ENCODE results near the gene STK38L. TPM values are rescaled to one million over a fixed set of nuclear protein-coding genes. Genes with fewer than 3 reads are reported as not detected.

The STK38L gene
- total RNA-seq, 4 donors from 2014 or later, result 70.0 to 111 (median 79.2) TPM

- Histone ChIP-seq H3K9me3 (no peaks in the 10 kb centered on the region), H3K27ac (peak overlapping the region; percentile 65 to 83 (median 76)), H3K4me1 (peaks cover 3 to 45% (median 9%) of the 10 kb centered on the region in 3 donors), H3K4me3 (no peak overlapping the region), H3K27me3 (no peaks in the 10 kb centered on the region), H3K36me3 (no peaks in the 10 kb centered on the region)
- WGBS, 2 donors (ENCODE audit: low coverage in 1 of 2), result 0 to 10% methylated on average over 1 of the region's 1 CpG
- peak; percentile 28 for TF ChIP-seq POLR2AphosphoS5 (IDR thresholded peaks at IDR 0.05)
- no peak for TF ChIP-seq EP300 (IDR thresholded peaks at IDR 0.05)
- no peak for ATAC-seq
Observed at GRCh38 chr12:27201169-27201568, 42.9 kb upstream of the STK38L start.

- H3K4me3 ChIP-seq, result no peak overlapping the region
- 53 to 79% methylated on average over 1 of the region's 1 CpG for WGBS, 2 donors (ENCODE audit: low coverage in 1 of 2)
- TF ChIP-seq POLR2A (IDR thresholded peaks at IDR 0.05), result no peak
- TF ChIP-seq POLR2AphosphoS5 (IDR thresholded peaks at IDR 0.05), result no peak
- no peak for TF ChIP-seq EP300 (IDR thresholded peaks at IDR 0.05)
- TF ChIP-seq, protein P1, sequence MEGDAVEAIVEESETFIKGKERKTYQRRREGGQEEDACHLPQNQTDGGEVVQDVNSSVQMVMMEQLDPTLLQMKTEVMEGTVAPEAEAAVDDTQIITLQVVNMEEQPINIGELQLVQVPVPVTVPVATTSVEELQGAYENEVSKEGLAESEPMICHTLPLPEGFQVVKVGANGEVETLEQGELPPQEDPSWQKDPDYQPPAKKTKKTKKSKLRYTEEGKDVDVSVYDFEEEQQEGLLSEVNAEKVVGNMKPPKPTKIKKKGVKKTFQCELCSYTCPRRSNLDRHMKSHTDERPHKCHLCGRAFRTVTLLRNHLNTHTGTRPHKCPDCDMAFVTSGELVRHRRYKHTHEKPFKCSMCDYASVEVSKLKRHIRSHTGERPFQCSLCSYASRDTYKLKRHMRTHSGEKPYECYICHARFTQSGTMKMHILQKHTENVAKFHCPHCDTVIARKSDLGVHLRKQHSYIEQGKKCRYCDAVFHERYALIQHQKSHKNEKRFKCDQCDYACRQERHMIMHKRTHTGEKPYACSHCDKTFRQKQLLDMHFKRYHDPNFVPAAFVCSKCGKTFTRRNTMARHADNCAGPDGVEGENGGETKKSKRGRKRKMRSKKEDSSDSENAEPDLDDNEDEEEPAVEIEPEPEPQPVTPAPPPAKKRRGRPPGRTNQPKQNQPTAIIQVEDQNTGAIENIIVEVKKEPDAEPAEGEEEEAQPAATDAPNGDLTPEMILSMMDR (IDR thresholded peaks at IDR 0.05), result no peak
- no peaks in the 10 kb centered on the region for H3K27me3 ChIP-seq
- no peak for ATAC-seq
- no peak overlapping the region for H3K27ac ChIP-seq
- peaks cover 0 to 2% (median 0%) of the 10 kb centered on the region in 3 donors for H3K4me1 ChIP-seq
- no peaks in the 10 kb centered on the region for H3K9me3 ChIP-seq
- H3K36me3 ChIP-seq, result no peaks in the 10 kb centered on the region
Observed at GRCh38 chr12:27206801-27207502, 37.1 kb upstream of the STK38L start.

GRCh38 chr12:27207615-27208413 is 36.3 kb upstream of the STK38L start:
- Histone ChIP-seq H3K9me3 (no peaks in the 10 kb centered on the region), H3K4me3 (no peak overlapping the region), H3K4me1 (no peaks in the 10 kb centered on the region), H3K27ac (no peak overlapping the region), H3K27me3 (no peaks in the 10 kb centered on the region), H3K36me3 (no peaks in the 10 kb centered on the region)
- no peak for ATAC-seq
- TF ChIP-seq EP300 (IDR thresholded peaks at IDR 0.05) (no peak), POLR2AphosphoS5 (IDR thresholded peaks at IDR 0.05) (no peak), POLR2A (IDR thresholded peaks at IDR 0.05) (no peak)
- TF ChIP-seq, protein P1 (IDR thresholded peaks at IDR 0.05), result no peak
- 39 to 42% methylated on average over 8 to 9 of the region's 9 CpGs for WGBS, 2 donors (ENCODE audit: low coverage in 1 of 2)

DNA sequence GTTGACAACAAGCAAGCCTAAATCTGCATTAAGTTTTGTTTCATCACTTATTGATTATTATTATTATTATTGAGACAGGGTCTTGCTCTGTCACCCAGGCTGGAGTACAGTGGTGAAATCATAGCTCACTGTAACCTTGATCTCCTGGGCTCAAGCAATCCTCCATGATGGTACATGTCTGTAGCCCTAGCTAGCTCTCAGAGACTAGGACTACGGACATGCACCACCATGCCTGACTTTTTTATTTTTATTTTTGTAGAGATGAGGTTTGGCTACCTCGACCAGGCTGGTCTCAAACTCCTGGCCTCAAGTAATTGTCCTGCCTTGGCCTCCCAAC is 35.7 kb upstream of the STK38L start:
- no peak overlapping the region for H3K27ac ChIP-seq
- no peak overlapping the region for H3K4me3 ChIP-seq
- TF ChIP-seq POLR2A (IDR thresholded peaks at IDR 0.05) (no peak), EP300 (IDR thresholded peaks at IDR 0.05) (no peak), POLR2AphosphoS5 (IDR thresholded peaks at IDR 0.05) (no peak)
- TF ChIP-seq, protein P1 (IDR thresholded peaks at IDR 0.05), result no peak
- H3K27me3 ChIP-seq, result no peaks in the 10 kb centered on the region
- no peaks in the 10 kb centered on the region for H3K36me3 ChIP-seq
- H3K9me3 ChIP-seq, result no peaks in the 10 kb centered on the region
- WGBS, 2 donors (ENCODE audit: low coverage in 1 of 2), result 79 to 100% methylated on average over 1 to 2 of the region's 2 CpGs
- H3K4me1 ChIP-seq, result no peaks in the 10 kb centered on the region
- ATAC-seq, result no peak

GRCh38 chr12:27209257-27209910 is 34.7 kb upstream of the STK38L start:
- ATAC-seq, result no peak
- no peak overlapping the region for H3K27ac ChIP-seq

More at GRCh38 chr12:27209257-27209910, 34.7 kb upstream of the STK38L start:
- H3K27me3 ChIP-seq, result no peaks in the 10 kb centered on the region
- H3K4me3 ChIP-seq, result no peak overlapping the region
- no peaks in the 10 kb centered on the region for H3K9me3 ChIP-seq
- H3K4me1 ChIP-seq, result no peaks in the 10 kb centered on the region
- TF ChIP-seq EP300 (IDR thresholded peaks at IDR 0.05), result no peak
- H3K36me3 ChIP-seq, result no peaks in the 10 kb centered on the region
